Tibial artery (tissue), 4 donors: ENCODE results near the gene NPC2.

ENCODE experiments used
- DNase-seq, 2 donors: peaks; one replicate each; pipeline ENCODE4 v3.0.0-alpha.2; 2019
- H3K27ac ChIP-seq, 2 donors: fragments of 200-600 bp; sonication (generic) in 1 of 2; 1 replicate in 1 of 2; 2 replicates in 1 of 2; pipeline ENCODE4 v1.5.1; 2018 to 2019; ENCODE audit warnings: mild to moderate bottlenecking in 1 of 2
- H3K27me3 ChIP-seq, 2 donors: fragments of 200-600 bp; sonication (generic) in 1 of 2; one replicate each; pipeline versions ENCODE4 v1.5.1 to v1.6.0; 2016 to 2019
- H3K36me3 ChIP-seq, 3 donors: fragments of 200-600 bp; sonication (generic) in 2 of 3; one replicate each; pipeline ENCODE4 v1.5.1; 2016 to 2019; ENCODE audit warnings: mild to moderate bottlenecking in 2 of 3
- H3K4me1 ChIP-seq, 4 donors: fragments of 200-600 bp; sonication (generic) in 2 of 4; 1 replicate in 3 of 4; 2 replicates in 1 of 4; pipeline ENCODE4 v1.5.1; 2016 to 2019
- H3K4me3 ChIP-seq, 2 donors: fragments of 200-600 bp; sonication (generic) in 1 of 2; 1 replicate in 1 of 2; 2 replicates in 1 of 2; pipeline ENCODE4 v1.5.1; 2018 to 2019; ENCODE audit warnings: mild to moderate bottlenecking in 2 of 2
- H3K9me3 ChIP-seq, 3 donors: fragments of 200-600 bp; sonication (generic) in 1 of 3; one replicate each; pipeline ENCODE4 v1.5.1; 2016 to 2019
- CTCF ChIP-seq, 2 experiments: fragments of 200-600 bp in 1 of 2; fragments of 450-650 bp in 1 of 2; IDR thresholded peaks; one replicate each; pipeline ENCODE4 v1.5.1; 2017 to 2019; ENCODE audit warnings: antibody characterized with exemption in 2 of 2, mild to moderate bottlenecking in 1 of 2, moderate library complexity in 1 of 2
- intact Hi-C: fragments of 100-400 bp; cut with DNase I; formaldehyde crosslinking; loops from one replicate; pipeline ENCODE4 v1.15.0; 2023; ENCODE audit warnings: low total_unique reads

The NPC2 gene

GRCh38 chr14:74501691-74502090, 8.6 kb upstream of the NPC2 start:
- no peak for DNase-seq
- no peak for TF ChIP-seq CTCF (IDR thresholded peaks at IDR 0.05)
- no peaks in the 10 kb centered on the region for H3K4me1 ChIP-seq
- H3K36me3 ChIP-seq, result peaks cover 23 to 76% (median 50%) of the 10 kb centered on the region in 3 donors
- no peak overlapping the region for H3K4me3 ChIP-seq
- no peaks in the 10 kb centered on the region for H3K27me3 ChIP-seq
- H3K9me3 ChIP-seq, result no peaks in the 10 kb centered on the region
- intact Hi-C loops, result loop anchor here (5.0 to 10.0 kb wide), 3 partner anchors 111 to 293 kb away; partner anchors contain the start of genes AREL1, FCF1 and LTBP2
- H3K27ac ChIP-seq, result peak overlapping the region; percentile 2 to 16

GRCh38 chr14:74501135-74501614, 8.1 kb upstream of the NPC2 start:
- peak; percentile 65 to 68 for TF ChIP-seq CTCF (IDR thresholded peaks at IDR 0.05)
- Histone ChIP-seq H3K27ac (peak overlapping the region; percentile 2 to 16), H3K9me3 (no peaks in the 10 kb centered on the region), H3K27me3 (no peaks in the 10 kb centered on the region), H3K4me1 (no peaks in the 10 kb centered on the region), H3K36me3 (peaks cover 18 to 71% (median 45%) of the 10 kb centered on the region in 3 donors), H3K4me3 (no peak overlapping the region)
- DNase-seq, result peak; percentile 72 to 83
- intact Hi-C loops, result loop anchor here (5.0 to 10.0 kb wide), 3 partner anchors 111 to 294 kb away; partner anchors contain the start of genes AREL1, FCF1 and LTBP2

- TF ChIP-seq CTCF (IDR thresholded peaks at IDR 0.05), result no peak
- intact Hi-C loops, result loop anchor here (5.0 to 10.0 kb wide), 3 partner anchors 112 to 294 kb away; partner anchors contain the start of genes AREL1, FCF1 and LTBP2
- Histone ChIP-seq H3K27ac (no peak overlapping the region), H3K27me3 (no peaks in the 10 kb centered on the region), H3K9me3 (no peaks in the 10 kb centered on the region), H3K4me1 (no peaks in the 10 kb centered on the region), H3K4me3 (no peak overlapping the region), H3K36me3 (peaks cover 14 to 65% (median 40%) of the 10 kb centered on the region in 3 donors)
- no peak for DNase-seq
Measured at GRCh38 chr14:74500417-74501134, 7.5 kb upstream of the NPC2 start.

GRCh38 chr14:74495356-74495755, 2.3 kb upstream of the NPC2 start:
- peaks cover 0 to 13% (median 7%) of the 10 kb centered on the region in 3 donors for H3K36me3 ChIP-seq
- H3K4me3 ChIP-seq, result no peak overlapping the region
- no peaks in the 10 kb centered on the region for H3K27me3 ChIP-seq
- H3K27ac ChIP-seq, result peak overlapping the region in 1 of 2 donors; percentile 96
- DNase-seq, result no peak
- no peaks in the 10 kb centered on the region for H3K9me3 ChIP-seq
- H3K4me1 ChIP-seq, result peaks cover 0 to 32% (median 14%) of the 10 kb centered on the region in 4 donors
- TF ChIP-seq CTCF (IDR thresholded peaks at IDR 0.05), result no peak
- intact Hi-C loops, result loop anchor here (5.0 kb wide), 1 partner anchor 747 kb away; no protein-coding TSS in a partner anchor

- intact Hi-C loops, result no loop called here
- DNase-seq, result peak; percentile 100
- H3K4me3 ChIP-seq, result peak within 1 kb of the TSS; percentile 83 to 84
- H3K27ac ChIP-seq, result peak within 1 kb of the TSS; percentile 93 to 96
- no peaks in the 10 kb centered on the region for H3K9me3 ChIP-seq
- H3K36me3 ChIP-seq, result no peaks in the 10 kb centered on the region
- no peaks in the 10 kb centered on the region for H3K27me3 ChIP-seq
- H3K4me1 ChIP-seq, result peaks cover 0 to 39% (median 16%) of the 10 kb centered on the region in 4 donors
- peak in 1 of 2 experiments; percentile 11 for TF ChIP-seq CTCF (IDR thresholded peaks at IDR 0.05)
Measured at GRCh38 chr14:74493343-74494261, 497 bp upstream of the NPC2 start, which contains the start of gene ISCA2. TSS of gene ISCA2 (plus strand) at chr14:74493765. CDS start at chr14:74493775, 10 bp downstream.
